Inferior parietal cortex (tissue), 1 donor: ENCODE data around the gene DNAAF1.
A peak's percentile ranks its signal among the peaks of the same experiment; 100 is the strongest.
"Not testable (repeated sequence)": the region's sequence is repeated elsewhere in the genome, so short reads cannot be mapped to it uniquely, and the experiment has no call there.

Experiments
- DNase-seq: peaks from one replicate; pipeline ENCODE4 v3.0.0-alpha.2; 2016; ENCODE audit errors: extremely low spot score

The DNAAF1 gene

GRCh38 chr16:84183911-84184591 is 38.9 kb downstream of the DNAAF1 start:
- no peak for DNase-seq

- no peak for DNase-seq
Measured at GRCh38 chr16:84184775-84185174, 39.7 kb downstream of the DNAAF1 start.

- DNase-seq: peak; percentile 97
Measured at GRCh38 chr16:84186685-84187437, 41.8 kb downstream of the DNAAF1 start, which contains the start of gene TAF1C. Gene TAF1C, minus strand, starts transcription at chr16:84187057. Its CDS starts 2,069 bp downstream, at chr16:84184988.

GRCh38 chr16:84190731-84191388 is 45.8 kb downstream of the DNAAF1 start, which contains the start of gene ADAD2:
Gene ADAD2, plus strand, starts transcription at chr16:84191157. Its CDS starts 74 bp downstream, at chr16:84191231.
- no peak for DNase-seq

GRCh38 chr16:84191466-84191865 is 46.4 kb downstream of the DNAAF1 start:
- DNase-seq: no peak

- no peak for DNase-seq
Measured at GRCh38 chr16:84193480-84193879, 48.4 kb downstream of the DNAAF1 start.

- no peak for DNase-seq
Measured at GRCh38 chr16:84194018-84194417, 48.9 kb downstream of the DNAAF1 start.

GRCh38 chr16:84194470-84195200 is 49.5 kb downstream of the DNAAF1 start:
- no peak for DNase-seq

GRCh38 chr16:84195201-84196093 is 50.3 kb downstream of the DNAAF1 start:
- DNase-seq: no peak

GRCh38 chr16:84196101-84196500 is 51.0 kb downstream of the DNAAF1 start:
- DNase-seq: no peak

- DNase-seq: no peak
Measured at GRCh38 chr16:84196727-84197394, 51.8 kb downstream of the DNAAF1 start.

GRCh38 chr16:84197466-84198128 is 52.5 kb downstream of the DNAAF1 start:
- no peak for DNase-seq

GRCh38 chr16:84198401-84198800 is 53.3 kb downstream of the DNAAF1 start:
- no peak for DNase-seq

- no peak for DNase-seq
Measured at GRCh38 chr16:84199097-84199496, 54.0 kb downstream of the DNAAF1 start.

GRCh38 chr16:84199861-84200260 is 54.8 kb downstream of the DNAAF1 start:
- DNase-seq: no peak

- not testable (repeated sequence) for DNase-seq
Measured at GRCh38 chr16:84204551-84204950, 59.4 kb downstream of the DNAAF1 start.

- DNase-seq: not testable (repeated sequence)
Measured at GRCh38 chr16:84205123-84205522, 60.0 kb downstream of the DNAAF1 start.

GRCh38 chr16:84205976-84206691 is 61.0 kb downstream of the DNAAF1 start:
- DNase-seq: no peak

GRCh38 chr16:84207251-84207650 is 62.1 kb downstream of the DNAAF1 start:
- DNase-seq: no peak
